ENCODE results near the gene VPS52.

Gene VPS52

GRCh38 chr6:33215271-33216116 is 56.2 kb downstream of the VPS52 start:
- in situ Hi-C loops (cut with MboI; ENCODE audit: low sequenced_read_pairs, unreplicated experiment): no loop called here
- no peak for TF ChIP-seq CTCF (IDR thresholded peaks at IDR 0.05; ENCODE audit: borderline replicate concordance, control extremely low read depth, extremely low read depth, insufficient read depth, missing control alignments)
- DNase-seq (ENCODE audit: low spot score): peak; percentile 22

DNA sequence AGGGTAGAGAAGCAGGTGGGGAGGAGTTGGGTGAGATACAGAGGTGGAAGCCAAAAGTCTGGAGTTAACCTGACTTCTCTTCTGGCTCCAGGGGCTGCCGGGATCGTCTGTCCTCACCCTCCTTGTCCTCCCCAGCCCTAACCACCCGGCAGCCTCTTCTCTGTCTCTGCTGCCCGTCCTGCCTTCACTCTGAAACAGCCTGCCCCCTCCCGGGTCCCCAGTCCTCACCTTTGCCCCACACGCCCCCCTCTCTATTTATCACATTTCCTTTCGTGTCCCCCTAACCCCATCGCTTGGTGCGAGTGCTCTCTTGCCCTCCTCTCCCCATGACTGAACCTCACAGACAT is 57.7 kb downstream of the VPS52 start:
- in situ Hi-C loops (cut with MboI; ENCODE audit: low sequenced_read_pairs, unreplicated experiment): no loop called here
- TF ChIP-seq CTCF (IDR thresholded peaks at IDR 0.05; ENCODE audit: borderline replicate concordance, control extremely low read depth, extremely low read depth, insufficient read depth, missing control alignments): no peak

DNA sequence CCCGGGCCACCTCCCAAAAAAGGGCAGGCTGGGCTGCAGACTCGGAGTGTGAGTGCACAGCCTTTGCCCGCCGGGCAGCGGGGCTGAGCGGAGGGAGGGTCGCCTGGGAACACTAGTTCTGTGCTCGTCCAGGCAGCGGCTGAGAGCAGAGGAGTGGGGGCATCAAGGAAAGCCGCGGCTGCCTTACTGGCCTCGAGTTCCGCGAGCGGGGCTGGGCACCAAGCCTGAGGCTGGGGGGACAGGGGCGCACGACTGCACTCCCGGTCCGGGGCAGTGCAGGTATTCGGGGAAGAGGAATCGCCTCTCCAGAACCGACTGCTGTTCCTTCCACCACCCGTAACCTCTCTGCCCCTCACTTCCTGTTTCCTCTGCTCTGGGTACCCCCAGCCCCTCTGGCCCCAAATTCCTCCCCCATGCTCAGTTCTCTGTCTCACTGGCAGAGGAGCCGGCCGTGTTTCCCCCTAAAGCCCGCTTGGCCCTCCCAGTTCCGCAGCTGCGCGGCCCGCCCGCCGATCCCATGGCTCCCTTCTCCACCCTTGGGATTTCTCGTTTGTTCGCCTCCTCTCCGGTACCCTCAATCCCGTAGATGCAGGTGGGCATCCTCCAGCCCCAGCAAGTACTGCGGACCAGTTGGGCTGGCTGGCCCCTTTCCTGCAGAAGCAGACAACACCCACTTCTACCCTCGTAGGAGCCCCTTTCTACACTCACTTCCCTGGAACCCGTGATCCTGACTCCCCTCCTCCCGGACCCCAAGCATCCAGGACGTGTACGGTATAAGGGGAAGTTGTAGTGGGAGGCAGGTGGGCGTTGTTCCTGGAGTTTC is 58.3 kb downstream of the VPS52 start:
- peak; percentile 59 for DNase-seq (ENCODE audit: low spot score)
- in situ Hi-C loops (cut with MboI; ENCODE audit: low sequenced_read_pairs, unreplicated experiment): no loop called here
- TF ChIP-seq CTCF (IDR thresholded peaks at IDR 0.05; ENCODE audit: borderline replicate concordance, control extremely low read depth, extremely low read depth, insufficient read depth, missing control alignments): no peak

More for the DNA sequence above, 57.7 kb downstream of the VPS52 start:
- DNase-seq (ENCODE audit: low spot score): no peak

DNA sequence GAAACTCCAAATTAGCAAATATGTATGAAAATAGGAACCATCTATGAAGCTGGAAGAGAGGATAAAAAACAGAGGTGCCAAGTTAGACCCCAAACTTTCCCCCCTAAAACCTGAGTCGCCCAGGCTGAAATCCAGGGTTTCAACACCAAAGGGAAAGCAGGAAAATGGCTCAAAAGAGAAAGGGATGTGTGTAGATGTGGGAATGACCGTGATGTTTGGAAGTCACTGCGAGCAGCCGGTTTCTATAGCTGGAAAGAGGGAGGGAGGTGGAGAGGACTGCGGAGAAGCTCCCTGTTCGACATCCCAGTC is 58.9 kb downstream of the VPS52 start:
- no peak for TF ChIP-seq CTCF (IDR thresholded peaks at IDR 0.05; ENCODE audit: borderline replicate concordance, control extremely low read depth, extremely low read depth, insufficient read depth, missing control alignments)
- no peak for DNase-seq (ENCODE audit: low spot score)
- in situ Hi-C loops (cut with MboI; ENCODE audit: low sequenced_read_pairs, unreplicated experiment): no loop called here

GRCh38 chr6:33211666-33212422 is 59.8 kb downstream of the VPS52 start:
- in situ Hi-C loops (cut with MboI; ENCODE audit: low sequenced_read_pairs, unreplicated experiment): no loop called here
- no peak for TF ChIP-seq CTCF (IDR thresholded peaks at IDR 0.05; ENCODE audit: borderline replicate concordance, control extremely low read depth, extremely low read depth, insufficient read depth, missing control alignments)
- peak; percentile 24 for DNase-seq (ENCODE audit: low spot score)

DNA sequence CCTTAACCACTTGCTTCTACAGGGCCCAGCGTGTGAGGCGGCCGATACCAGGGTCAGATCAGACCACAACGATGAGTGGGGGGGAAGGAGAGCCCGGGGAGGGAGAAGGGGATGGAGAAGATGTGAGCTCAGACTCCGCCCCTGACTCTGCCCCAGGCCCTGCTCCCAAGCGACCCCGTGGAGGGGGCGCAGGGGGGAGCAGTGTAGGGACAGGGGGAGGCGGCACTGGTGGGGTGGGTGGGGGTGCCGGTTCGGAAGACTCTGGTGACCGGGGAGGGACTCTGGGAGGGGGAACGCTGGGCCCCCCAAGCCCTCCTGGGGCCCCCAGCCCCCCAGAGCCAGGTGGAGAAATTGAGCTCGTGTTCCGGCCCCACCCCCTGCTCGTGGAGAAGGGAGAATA is 60.5 kb downstream of the VPS52 start:
- DNase-seq (ENCODE audit: low spot score): peak; percentile 6
- in situ Hi-C loops (cut with MboI; ENCODE audit: low sequenced_read_pairs, unreplicated experiment): no loop called here
- no peak for TF ChIP-seq CTCF (IDR thresholded peaks at IDR 0.05; ENCODE audit: borderline replicate concordance, control extremely low read depth, extremely low read depth, insufficient read depth, missing control alignments)
